ENCODE data around the gene NUMA1. TPM values are rescaled to one million over a fixed set of nuclear protein-coding genes. Genes with fewer than 3 reads are reported as not detected.

The NUMA1 gene
- total and polyA plus RNA-seq, 9 donors = 118 to 197 (median 166) TPM

- Histone ChIP-seq H3K9me3 (replicated peaks; ENCODE audit: control insufficient read depth, low read depth, low read length) (no peaks in the 10 kb centered on the region), H3K36me3 (ENCODE audit: control insufficient read depth, insufficient read depth, low read length) (peaks cover 10% of the 10 kb centered on the region), H3K4me3 (ENCODE audit: low read length) (no peak overlapping the region), H3K27me3 (ENCODE audit: control insufficient read depth, insufficient read depth, low read length) (no peaks in the 10 kb centered on the region), H3K4me1 (ENCODE audit: control insufficient read depth, insufficient read depth, low read length) (peaks cover 14% of the 10 kb centered on the region), H3K27ac (ENCODE audit: low read length) (no peak overlapping the region)
- no peak for DNase-seq
- 60% methylated on average over 1 of the region's 4 CpGs for WGBS (ENCODE audit: insufficient coverage)
Observed at GRCh38 chr11:72084076-72084475, 3.7 kb upstream of the NUMA1 start.

DNA sequence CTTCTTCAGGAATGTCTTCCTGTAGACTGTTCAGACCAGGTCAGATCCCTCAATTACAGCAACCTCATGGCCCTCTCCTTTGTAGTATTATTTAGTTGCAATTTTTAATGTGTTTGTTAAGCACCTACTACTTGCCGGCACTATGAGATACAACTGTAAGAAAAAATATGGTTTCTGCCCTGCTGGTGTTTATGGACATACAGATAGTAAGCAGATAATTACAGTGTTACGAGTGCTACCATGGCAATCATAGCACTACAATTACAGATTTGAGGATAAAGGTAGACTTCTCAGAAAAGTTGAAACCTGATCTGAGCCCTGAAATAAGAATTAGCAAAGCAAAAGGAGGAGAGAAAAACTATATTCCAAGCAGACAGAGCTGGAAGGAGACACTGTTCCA is 3.1 kb upstream of the NUMA1 start:
- Histone ChIP-seq H3K4me3 (ENCODE audit: low read length) (no peak overlapping the region), H3K36me3 (ENCODE audit: control insufficient read depth, insufficient read depth, low read length) (peaks cover 10% of the 10 kb centered on the region), H3K4me1 (ENCODE audit: control insufficient read depth, insufficient read depth, low read length) (peaks cover 19% of the 10 kb centered on the region), H3K9me3 (replicated peaks; ENCODE audit: control insufficient read depth, low read depth, low read length) (no peaks in the 10 kb centered on the region), H3K27me3 (ENCODE audit: control insufficient read depth, insufficient read depth, low read length) (no peaks in the 10 kb centered on the region), H3K27ac (ENCODE audit: low read length) (no peak overlapping the region)
- no peak for DNase-seq
- WGBS (ENCODE audit: insufficient coverage) = no CpG with 5 or more reads among the region's 2 CpGs

GRCh38 chr11:72081821-72082453 is 1.6 kb upstream of the NUMA1 start:
- no peak overlapping the region for H3K27ac ChIP-seq (ENCODE audit: low read length)
- no peak for DNase-seq
- H3K9me3 ChIP-seq (replicated peaks; ENCODE audit: control insufficient read depth, low read depth, low read length) = no peaks in the 10 kb centered on the region
- H3K27me3 ChIP-seq (ENCODE audit: control insufficient read depth, insufficient read depth, low read length) = no peaks in the 10 kb centered on the region
- no peak overlapping the region for H3K4me3 ChIP-seq (ENCODE audit: low read length)
- H3K36me3 ChIP-seq (ENCODE audit: control insufficient read depth, insufficient read depth, low read length) = peaks cover 5% of the 10 kb centered on the region
- H3K4me1 ChIP-seq (ENCODE audit: control insufficient read depth, insufficient read depth, low read length) = peaks cover 19% of the 10 kb centered on the region
- WGBS (ENCODE audit: insufficient coverage) = 100% methylated on average over 1 of the region's 3 CpGs

GRCh38 chr11:72081184-72081644 is 872 bp upstream of the NUMA1 start:
- Histone ChIP-seq H3K9me3 (replicated peaks; ENCODE audit: control insufficient read depth, low read depth, low read length) (no peaks in the 10 kb centered on the region), H3K4me3 (ENCODE audit: low read length) (peak overlapping the region; percentile 84), H3K4me1 (ENCODE audit: control insufficient read depth, insufficient read depth, low read length) (peaks cover 19% of the 10 kb centered on the region), H3K27me3 (ENCODE audit: control insufficient read depth, insufficient read depth, low read length) (no peaks in the 10 kb centered on the region), H3K36me3 (ENCODE audit: control insufficient read depth, insufficient read depth, low read length) (peaks cover 4% of the 10 kb centered on the region), H3K27ac (ENCODE audit: low read length) (peak overlapping the region; percentile 94)
- WGBS (ENCODE audit: insufficient coverage) = 82% methylated on average over 6 of the region's 21 CpGs
- no peak for DNase-seq

- no peak for DNase-seq
- peaks cover 17% of the 10 kb centered on the region for H3K4me1 ChIP-seq (ENCODE audit: control insufficient read depth, insufficient read depth, low read length)
- H3K27me3 ChIP-seq (ENCODE audit: control insufficient read depth, insufficient read depth, low read length) = no peaks in the 10 kb centered on the region
- H3K36me3 ChIP-seq (ENCODE audit: control insufficient read depth, insufficient read depth, low read length) = peaks cover 10% of the 10 kb centered on the region
- 0% methylated on average over 5 of the region's 16 CpGs for WGBS (ENCODE audit: insufficient coverage)
- peak overlapping the region; percentile 94 for H3K27ac ChIP-seq (ENCODE audit: low read length)
- H3K4me3 ChIP-seq (ENCODE audit: low read length) = peak overlapping the region; percentile 84
- H3K9me3 ChIP-seq (replicated peaks; ENCODE audit: control insufficient read depth, low read depth, low read length) = no peaks in the 10 kb centered on the region
Observed at GRCh38 chr11:72079819-72080325, 470 bp downstream of the NUMA1 start.

DNA sequence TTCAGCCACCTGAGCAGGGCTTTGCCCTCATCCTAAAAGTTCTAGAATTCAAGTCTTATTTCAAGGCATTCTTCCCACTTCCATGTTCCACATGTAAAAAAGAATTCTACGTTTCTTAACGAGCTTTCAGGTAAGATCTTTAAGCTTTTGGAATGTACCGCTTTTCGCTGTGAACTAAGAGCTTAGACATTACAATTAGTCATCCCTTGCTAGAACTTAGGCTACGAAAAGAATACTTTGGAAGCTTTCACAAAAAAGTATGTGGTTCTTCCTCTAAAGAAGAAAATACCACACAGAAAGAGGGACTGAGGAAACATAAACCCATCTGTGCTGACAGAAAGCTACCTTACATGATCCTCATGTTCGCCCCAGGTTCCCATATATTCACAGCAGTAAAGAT is 1.9 kb downstream of the NUMA1 start:
- no peak overlapping the region for H3K4me3 ChIP-seq (ENCODE audit: low read length)
- no CpG with 5 or more reads among the region's 6 CpGs for WGBS (ENCODE audit: insufficient coverage)
- no peaks in the 10 kb centered on the region for H3K9me3 ChIP-seq (replicated peaks; ENCODE audit: control insufficient read depth, low read depth, low read length)
- peaks cover 9% of the 10 kb centered on the region for H3K36me3 ChIP-seq (ENCODE audit: control insufficient read depth, insufficient read depth, low read length)
- peak overlapping the region; percentile 13 for H3K27ac ChIP-seq (ENCODE audit: low read length)
- H3K27me3 ChIP-seq (ENCODE audit: control insufficient read depth, insufficient read depth, low read length) = no peaks in the 10 kb centered on the region
- DNase-seq = no peak
- H3K4me1 ChIP-seq (ENCODE audit: control insufficient read depth, insufficient read depth, low read length) = peaks cover 17% of the 10 kb centered on the region

DNA sequence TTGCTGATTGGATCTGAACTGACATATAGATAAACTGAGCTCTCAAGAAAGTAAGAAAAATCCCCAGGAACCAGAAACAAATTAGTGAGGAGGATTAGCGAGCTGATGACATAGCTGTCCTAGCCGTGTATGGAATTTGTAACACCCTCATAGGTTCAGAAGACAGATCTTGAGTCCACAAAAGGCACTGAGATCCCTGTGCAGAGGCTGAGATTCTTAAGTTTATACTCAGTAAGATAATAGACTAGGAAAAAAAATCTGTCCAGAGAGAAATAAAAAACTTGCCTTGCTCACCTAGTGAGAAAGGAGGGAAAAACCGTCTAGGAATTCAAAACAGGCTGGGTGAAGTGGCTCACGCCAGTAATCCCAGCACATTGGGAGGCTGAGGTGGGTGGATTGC is 4.6 kb downstream of the NUMA1 start:
- peaks cover 17% of the 10 kb centered on the region for H3K4me1 ChIP-seq (ENCODE audit: control insufficient read depth, insufficient read depth, low read length)
- 84% methylated on average over 2 of the region's 4 CpGs for WGBS (ENCODE audit: insufficient coverage)

DNA sequence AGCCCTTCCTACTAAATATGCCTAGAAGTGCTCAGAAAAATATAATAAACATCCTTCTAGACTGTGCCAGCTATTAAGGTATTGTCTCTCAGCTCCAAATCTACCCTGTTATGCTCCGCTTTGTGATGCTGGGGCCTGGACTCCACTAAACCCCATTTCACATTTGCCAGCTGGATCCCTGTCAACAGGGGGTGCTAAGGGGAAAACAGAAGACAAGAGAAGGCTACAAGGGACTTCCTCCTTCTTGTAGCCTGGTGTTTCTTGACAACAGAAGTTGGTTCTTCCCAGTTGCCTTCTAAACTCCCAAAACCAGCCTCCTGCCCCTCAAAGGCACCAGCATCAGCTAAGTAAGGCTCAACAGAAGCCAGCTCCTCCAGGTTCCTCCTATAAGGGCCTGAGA is 5.2 kb downstream of the NUMA1 start:
- Histone ChIP-seq H3K36me3 (ENCODE audit: control insufficient read depth, insufficient read depth, low read length) (peaks cover 9% of the 10 kb centered on the region), H3K9me3 (replicated peaks; ENCODE audit: control insufficient read depth, low read depth, low read length) (no peaks in the 10 kb centered on the region), H3K4me1 (ENCODE audit: control insufficient read depth, insufficient read depth, low read length) (peaks cover 22% of the 10 kb centered on the region), H3K27ac (ENCODE audit: low read length) (peak overlapping the region; percentile 42), H3K27me3 (ENCODE audit: control insufficient read depth, insufficient read depth, low read length) (no peaks in the 10 kb centered on the region), H3K4me3 (ENCODE audit: low read length) (no peak overlapping the region)
- WGBS (ENCODE audit: insufficient coverage) = no CpG with 5 or more reads among the region's 1 CpG
- DNase-seq = peak; percentile 51

More for the DNA sequence above, 4.6 kb downstream of the NUMA1 start:
- H3K27ac ChIP-seq (ENCODE audit: low read length) = no peak overlapping the region
- H3K36me3 ChIP-seq (ENCODE audit: control insufficient read depth, insufficient read depth, low read length) = peaks cover 9% of the 10 kb centered on the region
- H3K9me3 ChIP-seq (replicated peaks; ENCODE audit: control insufficient read depth, low read depth, low read length) = no peaks in the 10 kb centered on the region
- H3K4me3 ChIP-seq (ENCODE audit: low read length) = no peak overlapping the region
- H3K27me3 ChIP-seq (ENCODE audit: control insufficient read depth, insufficient read depth, low read length) = no peaks in the 10 kb centered on the region
- no peak for DNase-seq

GRCh38 chr11:72072348-72072747 is 8.0 kb downstream of the NUMA1 start:
- no peak overlapping the region for H3K27ac ChIP-seq (ENCODE audit: low read length)
- H3K9me3 ChIP-seq (replicated peaks; ENCODE audit: control insufficient read depth, low read depth, low read length) = no peaks in the 10 kb centered on the region
- peaks cover 22% of the 10 kb centered on the region for H3K4me1 ChIP-seq (ENCODE audit: control insufficient read depth, insufficient read depth, low read length)
- no peak for DNase-seq
- no peak overlapping the region for H3K4me3 ChIP-seq (ENCODE audit: low read length)
- H3K27me3 ChIP-seq (ENCODE audit: control insufficient read depth, insufficient read depth, low read length) = no peaks in the 10 kb centered on the region
- peaks cover 10% of the 10 kb centered on the region for H3K36me3 ChIP-seq (ENCODE audit: control insufficient read depth, insufficient read depth, low read length)
- 63% methylated on average over 3 of the region's 3 CpGs for WGBS (ENCODE audit: insufficient coverage)

- H3K4me1 ChIP-seq (ENCODE audit: control insufficient read depth, insufficient read depth, low read length) = peaks cover 22% of the 10 kb centered on the region
Observed at GRCh38 chr11:72070491-72070890, 9.9 kb downstream of the NUMA1 start.

More at GRCh38 chr11:72070491-72070890, 9.9 kb downstream of the NUMA1 start:
- Histone ChIP-seq H3K9me3 (replicated peaks; ENCODE audit: control insufficient read depth, low read depth, low read length) (no peaks in the 10 kb centered on the region), H3K4me3 (ENCODE audit: low read length) (no peak overlapping the region), H3K36me3 (ENCODE audit: control insufficient read depth, insufficient read depth, low read length) (peaks cover 13% of the 10 kb centered on the region), H3K27me3 (ENCODE audit: control insufficient read depth, insufficient read depth, low read length) (no peaks in the 10 kb centered on the region), H3K27ac (ENCODE audit: low read length) (peak overlapping the region; percentile 69)
- WGBS (ENCODE audit: insufficient coverage) = 80% methylated on average over 2 of the region's 7 CpGs
- DNase-seq = no peak

Data from muscle of leg (tissue), 11 donors.